ENCODE data around the gene SMKR1.

The SMKR1 gene

DNA sequence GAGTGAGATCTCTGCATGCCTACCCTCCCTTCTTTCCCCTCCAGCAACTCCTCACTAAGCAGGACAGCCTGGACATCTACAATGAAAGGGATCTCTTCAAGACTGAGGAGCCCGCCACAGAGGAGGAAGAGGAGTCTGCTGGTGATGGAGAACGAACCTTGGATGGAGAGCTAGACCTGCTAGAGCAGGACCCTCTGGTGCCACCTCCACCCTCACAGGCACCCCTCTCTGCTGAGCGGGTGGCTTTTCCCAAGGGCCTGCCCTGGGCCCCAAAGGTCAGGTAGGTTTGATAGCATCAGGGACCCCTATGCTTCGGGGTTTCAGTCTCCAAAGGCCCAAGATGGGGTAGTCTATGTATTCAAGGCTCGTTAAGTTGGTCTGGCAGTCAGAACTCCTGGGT lies 44.2 kb upstream of the SMKR1 start:
- TF ChIP-seq, protein P1, sequence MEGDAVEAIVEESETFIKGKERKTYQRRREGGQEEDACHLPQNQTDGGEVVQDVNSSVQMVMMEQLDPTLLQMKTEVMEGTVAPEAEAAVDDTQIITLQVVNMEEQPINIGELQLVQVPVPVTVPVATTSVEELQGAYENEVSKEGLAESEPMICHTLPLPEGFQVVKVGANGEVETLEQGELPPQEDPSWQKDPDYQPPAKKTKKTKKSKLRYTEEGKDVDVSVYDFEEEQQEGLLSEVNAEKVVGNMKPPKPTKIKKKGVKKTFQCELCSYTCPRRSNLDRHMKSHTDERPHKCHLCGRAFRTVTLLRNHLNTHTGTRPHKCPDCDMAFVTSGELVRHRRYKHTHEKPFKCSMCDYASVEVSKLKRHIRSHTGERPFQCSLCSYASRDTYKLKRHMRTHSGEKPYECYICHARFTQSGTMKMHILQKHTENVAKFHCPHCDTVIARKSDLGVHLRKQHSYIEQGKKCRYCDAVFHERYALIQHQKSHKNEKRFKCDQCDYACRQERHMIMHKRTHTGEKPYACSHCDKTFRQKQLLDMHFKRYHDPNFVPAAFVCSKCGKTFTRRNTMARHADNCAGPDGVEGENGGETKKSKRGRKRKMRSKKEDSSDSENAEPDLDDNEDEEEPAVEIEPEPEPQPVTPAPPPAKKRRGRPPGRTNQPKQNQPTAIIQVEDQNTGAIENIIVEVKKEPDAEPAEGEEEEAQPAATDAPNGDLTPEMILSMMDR (IDR thresholded peaks at IDR 0.05) = no peak
- no peak for TF ChIP-seq ZFX (IDR thresholded peaks at IDR 0.05; ENCODE audit: borderline replicate concordance)
- H3K27ac ChIP-seq = no peak overlapping the region

DNA sequence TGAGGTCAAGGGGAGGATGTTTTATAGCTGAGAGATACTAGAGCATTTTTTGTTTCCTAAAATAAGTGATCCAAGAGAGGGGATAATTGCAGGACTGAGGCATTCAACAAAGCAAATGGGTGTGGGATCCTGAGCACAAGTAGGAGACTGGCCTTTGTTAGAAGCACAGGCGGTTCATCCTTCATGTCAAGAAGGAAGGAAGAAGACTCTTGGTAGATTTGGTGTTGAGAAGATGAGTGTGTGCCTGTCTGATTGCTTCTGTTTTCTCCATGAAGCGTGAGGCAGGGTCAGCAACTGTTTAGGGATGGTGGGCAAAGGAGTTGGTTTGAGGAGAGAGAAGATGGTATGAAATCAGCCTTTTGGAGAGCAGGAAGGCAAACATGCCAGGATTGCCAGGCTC lies 40.5 kb upstream of the SMKR1 start:
- no peak for TF ChIP-seq ZFX (IDR thresholded peaks at IDR 0.05; ENCODE audit: borderline replicate concordance)
- TF ChIP-seq, protein P1 (IDR thresholded peaks at IDR 0.05) = no peak

DNA sequence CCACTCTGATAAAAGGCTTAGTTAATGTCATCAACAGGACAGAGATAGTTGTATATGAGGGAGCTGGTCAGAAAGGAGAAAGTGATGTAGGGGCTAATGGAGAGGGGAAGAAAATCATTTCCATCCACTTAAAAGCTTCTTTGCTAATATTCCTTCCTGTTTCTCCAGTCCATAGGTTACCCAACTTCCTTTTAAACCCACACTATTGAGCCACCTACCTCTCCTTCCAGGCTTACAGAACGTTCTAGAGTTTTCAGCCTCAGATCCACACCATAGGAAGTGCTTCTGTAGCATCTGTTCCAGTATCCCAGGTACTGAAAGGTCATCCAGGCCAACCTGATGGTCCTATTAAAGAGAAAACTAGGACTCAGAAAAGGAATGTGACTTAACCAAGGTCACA lies 39.9 kb upstream of the SMKR1 start:
- TF ChIP-seq, protein P1 (IDR thresholded peaks at IDR 0.05) = no peak
- no peak for TF ChIP-seq ZFX (IDR thresholded peaks at IDR 0.05; ENCODE audit: borderline replicate concordance)
- no peak overlapping the region for H3K27ac ChIP-seq

More for the DNA sequence above, 40.5 kb upstream of the SMKR1 start:
- H3K27ac ChIP-seq = no peak overlapping the region

DNA sequence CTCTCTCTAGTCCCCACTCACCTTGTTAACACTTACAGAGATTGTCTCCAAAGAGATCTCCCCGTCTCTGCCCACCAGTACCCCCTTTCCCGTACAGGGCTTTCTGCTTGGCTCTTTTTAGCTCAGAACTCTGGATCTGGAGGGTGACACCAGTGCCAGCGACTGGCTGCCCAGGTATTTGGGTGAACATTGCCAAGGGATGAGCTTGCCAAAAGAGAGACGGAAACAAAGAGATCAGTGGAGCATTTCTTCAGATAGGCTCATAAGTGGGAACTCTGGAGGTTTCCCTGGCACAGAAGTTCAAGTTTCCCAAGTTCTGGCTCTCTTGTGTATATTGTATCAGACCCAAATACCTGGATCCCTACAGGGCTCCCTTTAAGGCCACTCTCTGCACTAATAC lies 38.1 kb upstream of the SMKR1 start:
- TF ChIP-seq ZFX (IDR thresholded peaks at IDR 0.05; ENCODE audit: borderline replicate concordance) = no peak
- TF ChIP-seq, protein P1 (IDR thresholded peaks at IDR 0.05) = no peak
- H3K27ac ChIP-seq = no peak overlapping the region

DNA sequence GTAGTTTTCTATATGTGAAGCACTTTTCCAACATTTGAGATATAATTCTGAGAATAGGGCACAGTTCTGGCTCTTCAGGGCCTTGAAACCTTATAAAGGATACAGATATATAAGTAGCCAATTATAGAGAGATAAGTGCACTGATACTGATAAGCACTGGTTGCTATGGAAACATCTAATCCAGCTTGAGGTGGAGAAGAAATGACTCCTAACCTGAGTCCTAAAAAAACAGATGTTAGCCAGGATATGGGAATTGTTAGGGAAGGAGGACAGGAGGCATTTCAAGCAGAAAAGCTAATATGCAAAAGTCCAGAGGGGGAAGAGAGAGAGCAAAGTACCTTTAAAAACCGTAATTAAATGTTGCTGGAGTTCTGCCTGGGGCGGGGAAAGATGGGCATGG lies 37.3 kb upstream of the SMKR1 start:
- TF ChIP-seq, protein P1 (IDR thresholded peaks at IDR 0.05) = no peak
- no peak for TF ChIP-seq ZFX (IDR thresholded peaks at IDR 0.05; ENCODE audit: borderline replicate concordance)
- no peak overlapping the region for H3K27ac ChIP-seq

DNA sequence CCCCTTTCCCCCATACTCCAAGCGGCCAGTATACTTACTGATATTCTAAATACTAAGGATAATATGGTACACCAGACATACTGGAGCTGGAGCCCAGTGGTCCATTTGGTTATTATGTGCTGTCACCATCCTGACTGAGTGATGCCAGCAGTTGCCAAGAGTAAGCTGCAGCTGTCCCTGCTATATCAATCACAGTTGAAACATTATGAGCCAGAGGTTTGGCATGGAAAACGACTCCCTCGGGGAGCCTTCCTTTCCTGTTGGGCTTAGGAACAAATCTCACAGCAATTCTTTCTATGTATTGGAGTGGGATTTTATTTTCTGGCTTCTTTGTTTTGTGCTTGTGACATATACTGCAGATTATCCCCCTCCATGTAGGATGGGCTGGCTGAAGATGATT lies 35.5 kb upstream of the SMKR1 start:
- no peak overlapping the region for H3K27ac ChIP-seq
- TF ChIP-seq, protein P1 (IDR thresholded peaks at IDR 0.05) = no peak
- no peak for TF ChIP-seq ZFX (IDR thresholded peaks at IDR 0.05; ENCODE audit: borderline replicate concordance)

DNA sequence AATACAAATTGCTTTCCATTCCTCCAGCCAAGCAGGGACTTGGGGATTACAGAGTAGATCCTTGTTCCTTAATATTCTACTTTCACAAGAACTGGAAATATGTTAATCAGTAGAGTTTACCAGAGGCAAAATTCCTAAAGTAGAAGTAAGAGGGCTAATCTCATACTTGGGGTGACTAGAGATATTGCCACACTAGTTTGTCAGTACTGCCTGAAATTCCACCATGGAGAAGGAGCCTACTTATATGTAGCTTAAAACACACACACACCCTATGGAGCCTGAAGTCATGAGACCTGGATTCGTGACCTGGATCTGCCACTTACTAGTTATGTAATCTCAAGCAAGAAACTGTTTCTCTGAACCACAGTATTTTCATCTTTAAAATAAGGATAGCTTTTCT lies 34.2 kb upstream of the SMKR1 start:
- H3K27ac ChIP-seq = no peak overlapping the region
- TF ChIP-seq, protein P1 (IDR thresholded peaks at IDR 0.05) = no peak
- no peak for TF ChIP-seq ZFX (IDR thresholded peaks at IDR 0.05; ENCODE audit: borderline replicate concordance)
